Measurements from ENCODE around the gene CPSF6.

DNA sequence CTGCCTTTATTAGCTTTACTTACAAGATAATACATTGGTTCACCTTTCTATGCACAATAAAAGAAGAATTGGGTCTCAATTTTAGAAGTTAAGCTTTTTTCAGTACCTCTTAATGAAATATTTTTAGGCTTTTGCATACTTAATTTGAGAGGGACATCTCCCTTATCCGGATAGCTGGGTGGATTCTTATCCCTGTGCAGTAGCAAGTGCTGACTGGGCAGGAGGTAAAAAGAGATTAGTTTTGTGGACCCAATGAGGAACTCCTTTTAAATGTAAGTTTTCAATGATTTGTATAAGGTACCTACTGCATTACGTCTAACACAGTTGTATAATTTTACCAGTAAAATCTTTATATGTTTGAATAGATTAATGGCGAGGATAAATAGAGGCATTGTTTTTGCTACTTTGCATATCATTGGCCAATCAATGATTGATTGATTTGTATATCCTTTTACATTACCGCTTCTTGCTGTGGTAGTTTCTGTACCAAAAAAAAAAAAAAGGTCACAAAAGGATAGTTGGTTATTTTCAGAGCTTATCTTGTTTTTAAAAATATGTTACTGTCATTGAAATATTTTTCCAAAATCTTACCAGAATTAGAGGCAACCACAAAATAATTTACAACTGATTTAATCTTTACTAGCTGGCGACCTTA, 2.2 kb downstream of the CPSF6 start:
- TF ChIP-seq POLR2A (IDR thresholded peaks at IDR 0.05) (no peak), CTCF (IDR thresholded peaks at IDR 0.05) (no peak)
